Gastrocnemius medialis (tissue), 4 donors: ENCODE results near the gene OPCML.

ENCODE experiments used
- CTCF ChIP-seq, 5 experiments: fragments of 450-650 bp in 3 of 5; fragments of 200-600 bp in 2 of 5; sonication (generic) in 2 of 5; IDR thresholded peaks in 4 of 5; conservative IDR thresholded peaks in 1 of 5; 1 replicate in 4 of 5; 2 replicates in 1 of 5; pipeline ENCODE4 v1.5.1; 2016 to 2019; ENCODE audit warnings: antibody characterized with exemption in 5 of 5, mild to moderate bottlenecking in 3 of 5, moderate library complexity in 3 of 5
- POLR2A ChIP-seq, 2 donors: fragments of 450-650 bp; IDR thresholded peaks; one replicate each; pipeline ENCODE4 v1.6.1; 2017; ENCODE audit warnings: antibody characterized with exemption in 2 of 2, mild to moderate bottlenecking in 2 of 2, moderate library complexity in 2 of 2

GRCh38 chr11:132942611-132943356, 589.5 kb downstream of the OPCML start:
- TF ChIP-seq CTCF (IDR thresholded peaks at IDR 0.05 in 4 of 5, conservative IDR thresholded peaks at IDR 0.05 in 1 of 5) (no peak), POLR2A (IDR thresholded peaks at IDR 0.05) (no peak)
